H1 (cell line): ENCODE data around the gene TIMELESS. TPM values are rescaled to one million over a fixed set of nuclear protein-coding genes. Genes with fewer than 3 reads are reported as not detected.

Source experiments
- CTCF ChIA-PET: fragments of 300-600 bp; sonication (Branson Sonifier 250); formaldehyde crosslinking; loops from one replicate; lab custom pipeline; 2021; ENCODE audit not compliant: partially characterized antibody; lab: Charles Lee
- POLR2A ChIA-PET: fragments of 300-600 bp; sonication (Branson Sonifier 250); formaldehyde crosslinking; loops from one replicate; lab custom pipeline; 2021; ENCODE audit warnings: inconsistent platforms; ENCODE audit not compliant: partially characterized antibody; lab: Charles Lee
- DNase-seq, 2 experiments: peaks; one replicate each; pipeline versions ENCODE4 v3.0.0 to v3.0.0-alpha.2; 2010 to 2022; ENCODE audit warnings: low spot score in 2 of 2, low read depth in 1 of 2, mixed read lengths in 1 of 2
- FAIRE-seq: peaks from 2 replicates; lab custom pipeline; 2011; peaks lifted over from hg19 to GRCh38; lab: Jason Lieb, UNC
- H2AFZ ChIP-seq: 2 replicates; pipeline ENCODE4 v1.8.1; 2012; ENCODE audit warnings: low read length, inconsistent platforms
- H2AK5ac ChIP-seq: 2 replicates; pipeline ENCODE4 v1.6.1; 2013; ENCODE audit warnings: low read depth, low read length
- H2BK120ac ChIP-seq: replicated peaks from 2 replicates; pipeline ENCODE3; 2013; ENCODE audit warnings: low read depth, low read length, inconsistent platforms
- H2BK12ac ChIP-seq: 2 replicates; pipeline ENCODE4 v1.6.1; 2013; ENCODE audit warnings: low read depth, low read length
- H2BK15ac ChIP-seq: 2 replicates; pipeline ENCODE4 v1.6.1; 2013; ENCODE audit warnings: low read length
- H2BK20ac ChIP-seq: 2 replicates; pipeline ENCODE4 v1.6.1; 2013; ENCODE audit warnings: low read length
- H2BK5ac ChIP-seq: 2 replicates; pipeline ENCODE4 v1.6.1; 2013; ENCODE audit warnings: low read depth, low read length
- H3K14ac ChIP-seq: 2 replicates; pipeline ENCODE4 v1.6.1; 2013; ENCODE audit warnings: inconsistent platforms; ENCODE audit not compliant: insufficient read length
- H3K18ac ChIP-seq: 2 replicates; pipeline ENCODE4 v1.6.1; 2013; ENCODE audit warnings: low read length; ENCODE audit errors: extremely low read depth
- H3K23ac ChIP-seq: 2 replicates; pipeline ENCODE4 v1.6.1; 2013; ENCODE audit warnings: inconsistent platforms; ENCODE audit not compliant: insufficient read length
- H3K23me2 ChIP-seq: 2 replicates; pipeline ENCODE4 v1.6.1; 2013; ENCODE audit warnings: low read depth, low read length
- H3K27ac ChIP-seq: 2 replicates; pipeline ENCODE4 v1.6.1; 2011; ENCODE audit warnings: low read depth, low read length, inconsistent platforms
- H3K27me3 ChIP-seq, 4 experiments: replicated peaks in 1 of 4; 1 replicate in 1 of 4; 2 replicates in 3 of 4; pipeline versions ENCODE4 v1.6.1 to v1.8.1; 2011 to 2013; ENCODE audit warnings: low read length in 3 of 4, mild to moderate bottlenecking in 3 of 4, inconsistent platforms in 2 of 4, mixed read lengths in 2 of 4, moderate library complexity in 1 of 4; ENCODE audit not compliant: control insufficient read depth in 3 of 4, insufficient read depth in 3 of 4; ENCODE audit errors: extremely low read depth in 1 of 4
- H3K36me3 ChIP-seq, 4 experiments: 2 replicates each; pipeline versions ENCODE4 v1.6.1 to v1.8.1; 2011 to 2013; ENCODE audit warnings: mild to moderate bottlenecking in 4 of 4, low read length in 3 of 4, moderate library complexity in 2 of 4, control low read depth in 1 of 4, inconsistent platforms in 1 of 4; ENCODE audit not compliant: insufficient read depth in 4 of 4, control insufficient read depth in 2 of 4
- H3K4ac ChIP-seq: replicated peaks from 2 replicates; pipeline ENCODE3; 2013; ENCODE audit warnings: low read length, low read depth, mixed read lengths, inconsistent platforms; ENCODE audit not compliant: insufficient read length
- H3K4me1 ChIP-seq, 4 experiments: replicated peaks in 1 of 4; 1 replicate in 1 of 4; 2 replicates in 3 of 4; pipeline versions ENCODE4 v1.6.1 to v1.8.1; 2011 to 2013; ENCODE audit warnings: low read length in 3 of 4, inconsistent platforms in 2 of 4, mixed read lengths in 1 of 4; ENCODE audit not compliant: insufficient read depth in 4 of 4, control insufficient read depth in 3 of 4
- H3K4me2 ChIP-seq, 2 experiments: 2 replicates each; pipeline versions ENCODE4 v1.6.1 to v1.8.1; 2011 to 2013; ENCODE audit warnings: low read depth in 2 of 2, low read length in 2 of 2, control low read depth in 1 of 2, inconsistent platforms in 1 of 2, mild to moderate bottlenecking in 1 of 2; ENCODE audit not compliant: insufficient read depth in 1 of 2
- H3K4me3 ChIP-seq, 4 experiments: fragments of 200-600, 300-600 bp in 1 of 4; sonication (generic), shearing (Covaris generic), sonication (Bioruptor Twin) in 1 of 4; 2 replicates each; pipeline versions ENCODE4 v1.5.1 to v1.8.1; 2011 to 2016; ENCODE audit warnings: low read length in 4 of 4, low read depth in 3 of 4, control low read depth in 2 of 4, inconsistent platforms in 2 of 4, mild to moderate bottlenecking in 2 of 4, mixed read lengths in 1 of 4, moderate library complexity in 1 of 4; ENCODE audit not compliant: insufficient read depth in 2 of 4; ENCODE audit errors: extremely low read depth in 1 of 4
- H3K56ac ChIP-seq: replicated peaks from 2 replicates; pipeline ENCODE3; 2013; ENCODE audit warnings: low read depth, mild to moderate bottlenecking, mixed read lengths, low read length, inconsistent platforms; ENCODE audit not compliant: insufficient read length
- H3K79me1 ChIP-seq: 2 replicates; pipeline ENCODE4 v1.6.1; 2013; ENCODE audit warnings: low read depth, low read length, control low read depth
- H3K79me2 ChIP-seq, 2 experiments: 2 replicates each; pipeline versions ENCODE4 v1.6.1 to v1.8.1; 2012 to 2013; ENCODE audit warnings: low read length in 2 of 2, mild to moderate bottlenecking in 2 of 2, inconsistent platforms in 1 of 2; ENCODE audit not compliant: insufficient read depth in 2 of 2, control insufficient read depth in 1 of 2
- H3K9ac ChIP-seq, 4 experiments: replicated peaks in 1 of 4; 1 replicate in 1 of 4; 2 replicates in 3 of 4; pipeline versions ENCODE4 v1.6.1 to v1.8.1; 2011 to 2013; ENCODE audit warnings: low read depth in 3 of 4, low read length in 3 of 4, control low read depth in 2 of 4, mild to moderate bottlenecking in 2 of 4, moderate library complexity in 2 of 4, inconsistent platforms in 1 of 4; ENCODE audit errors: extremely low read depth in 1 of 4
- H3K9me3 ChIP-seq, 2 experiments: 2 replicates each; pipeline versions ENCODE4 v1.6.1 to v1.8.1; 2012 to 2013; ENCODE audit warnings: mild to moderate bottlenecking in 2 of 2, moderate library complexity in 2 of 2, control low read depth in 1 of 2, inconsistent platforms in 1 of 2, low read depth in 1 of 2, low read length in 1 of 2, mixed read lengths in 1 of 2; ENCODE audit not compliant: insufficient read depth in 2 of 2
- H4K20me1 ChIP-seq, 2 experiments: replicated peaks in 1 of 2; 2 replicates each; pipeline versions ENCODE3 to v1.8.1; 2011 to 2013; ENCODE audit warnings: inconsistent platforms in 2 of 2, low read length in 2 of 2, mild to moderate bottlenecking in 1 of 2; ENCODE audit not compliant: insufficient read depth in 2 of 2, control insufficient read depth in 1 of 2
- H4K5ac ChIP-seq: 2 replicates; pipeline ENCODE4 v1.6.1; 2013; ENCODE audit warnings: low read length, low read depth, mixed read lengths, inconsistent platforms; ENCODE audit not compliant: insufficient read length
- H4K8ac ChIP-seq: 2 replicates; pipeline ENCODE4 v1.8.0; 2013; ENCODE audit warnings: mild to moderate bottlenecking, moderate library complexity, low read length, inconsistent platforms; ENCODE audit not compliant: insufficient read depth; ENCODE audit errors: extremely low read depth
- H4K91ac ChIP-seq: replicated peaks from 2 replicates; pipeline ENCODE3; 2013; ENCODE audit warnings: low read length, mixed read lengths, inconsistent platforms; ENCODE audit not compliant: insufficient read length
- BACH1 ChIP-seq: IDR thresholded peaks from 2 replicates; pipeline ENCODE4 v1.6.1; 2012; ENCODE audit warnings: low read length, improper control_type of control experiment
- BCL11A ChIP-seq, 2 experiments: IDR thresholded peaks; one replicate each; pipeline ENCODE4 v1.6.1; 2011; ENCODE audit warnings: low read depth in 2 of 2, low read length in 2 of 2, mild to moderate bottlenecking in 2 of 2
- CBX8 ChIP-seq: fragments of 300-800, 300-1000 bp; sonication (generic); IDR thresholded peaks from 2 replicates; pipeline ENCODE4 v1.7.1; 2016; ENCODE audit warnings: low read depth, low read length, borderline replicate concordance
- CEBPB ChIP-seq: IDR thresholded peaks from 2 replicates; pipeline ENCODE4 v1.6.1; 2012; ENCODE audit warnings: low read depth, low read length
- CREB1 ChIP-seq: IDR thresholded peaks from 2 replicates; pipeline ENCODE4 v1.6.1; 2012; ENCODE audit warnings: inconsistent platforms
- FOSL1 ChIP-seq: IDR thresholded peaks from 2 replicates; pipeline ENCODE4 v1.6.1; 2011; ENCODE audit warnings: mild to moderate bottlenecking, low read depth, low read length, moderate library complexity; ENCODE audit not compliant: insufficient read depth
- GTF2F1 ChIP-seq: IDR thresholded peaks from 2 replicates; pipeline ENCODE4 v1.6.1; 2012; ENCODE audit warnings: low read depth, low read length, improper control_type of control experiment, borderline replicate concordance
- NANOG ChIP-seq: IDR thresholded peaks from 2 replicates; pipeline ENCODE4 v1.6.1; 2011; ENCODE audit warnings: low read length, low read depth, mild to moderate bottlenecking, inconsistent platforms; ENCODE audit not compliant: insufficient read depth, poor library complexity, severe bottlenecking
- SP2 ChIP-seq: IDR thresholded peaks from 2 replicates; pipeline ENCODE4 v1.6.1; 2012; ENCODE audit warnings: mild to moderate bottlenecking, low read length, inconsistent platforms
- TBP ChIP-seq: IDR thresholded peaks from 2 replicates; pipeline ENCODE4 v1.6.1; 2011; ENCODE audit warnings: low read depth, low read length, improper control_type of control experiment
- ZNF274 ChIP-seq: IDR thresholded peaks from 2 replicates; pipeline ENCODE4 v1.7.0; 2012; ENCODE audit warnings: low read length, borderline replicate concordance; ENCODE audit errors: extremely low read depth
- WGBS, 2 experiments: shearing (Covaris generic) in 1 of 2; methylation state at CpG; one replicate each; pipeline versions ENCODE4 v1.1.6 to v1.1.7; 2013 to 2015; ENCODE audit warnings: low lambda C conversion rate in 2 of 2, mixed read lengths in 2 of 2, inconsistent platforms in 1 of 2, low coverage in 1 of 2, missing lambda C conversion rate in 1 of 2; ENCODE audit not compliant: insufficient replicate concordance in 2 of 2, insufficient coverage in 1 of 2, insufficient read length in 1 of 2; ENCODE audit errors: extremely low coverage in 1 of 2, missing lambda C conversion rate in 1 of 2; 5-methylcytosine and 5-hydroxymethylcytosine counted together
- polyA plus RNA-seq, 7 experiments: library from polyadenylated mRNA; depleted of rRNA in 3 of 7; stranded (reverse) in 5 of 7; unstranded in 2 of 7; fragments of >200 nt in 5 of 7; fragments of 200-250 nt in 2 of 7; gene quantifications; 1 replicate in 5 of 7; 2 replicates in 1 of 7; 4 replicates in 1 of 7; pipeline versions ENCODE4 v1.2.1 to v1.2.3, GENCODE V29; 2011 to 2013; ENCODE audit warnings: missing spikeins in 2 of 7, mixed read lengths in 2 of 7
- total RNA-seq: library from RNA; stranded (reverse); fragmentation: NEBNext Ultra II Directional; extraction: Animal tissue kit (Norgen Biotek cat#: 25700); gene quantifications from 2 replicates; pipeline ENCODE4 v1.2.1, GENCODE V29; 2021
- TF ChIP-seq, protein P1 (sequence below), 3 experiments: IDR thresholded peaks; 1 replicate in 2 of 3; 2 replicates in 1 of 3; pipeline versions ENCODE4 v1.5.1 to v1.6.1; 2011; ENCODE audit warnings: low read length in 3 of 3, mild to moderate bottlenecking in 3 of 3, inconsistent platforms in 2 of 3, low read depth in 1 of 3, moderate library complexity in 1 of 3; ENCODE audit not compliant: insufficient read depth in 1 of 3; ENCODE audit errors: control extremely low read depth in 1 of 3

Gene TIMELESS
- total and polyA plus RNA-seq, 2 of the 8 experiments (the other 6 are each of a cell fraction or from before 2014, with no cell fraction given), result 17.1 to 86.7 TPM

DNA sequence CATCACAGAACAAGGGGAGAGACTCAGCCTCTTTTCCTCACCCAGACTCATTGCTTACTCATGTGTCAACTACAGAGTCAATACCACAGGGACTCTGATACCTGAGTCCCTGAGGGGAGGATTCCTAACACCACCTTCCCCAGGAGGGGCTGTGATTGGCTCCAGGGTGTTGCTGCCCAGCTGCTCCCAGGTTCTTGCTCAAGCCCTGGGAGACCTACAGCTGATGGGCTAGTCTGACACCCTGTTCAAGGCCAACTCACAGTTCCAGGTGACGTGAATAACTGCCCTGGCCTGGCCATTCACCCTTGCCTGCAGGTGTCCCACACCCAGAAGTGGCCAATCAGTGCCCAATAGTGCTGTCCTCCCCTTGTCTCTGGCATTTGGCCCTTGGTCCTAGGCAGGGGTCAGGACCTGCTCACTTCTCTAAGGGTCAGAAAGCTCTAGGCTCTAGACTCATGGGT lies 27.8 kb upstream of the TIMELESS start:
- no peak overlapping the region for H4K8ac ChIP-seq
- H2BK15ac ChIP-seq, result no peak overlapping the region
- H2AFZ ChIP-seq, result no peak overlapping the region
- POLR2A ChIA-PET, result interaction anchor here (0.6 to 5.7 kb wide), 6 partner anchors 7 to 115 kb away, joined by 3 to 53 read pairs (median 6); partner anchors contain the start of genes SPRYD4 and TIMELESS
- H3K23ac ChIP-seq, result no peak overlapping the region
- 85% methylated on average over 1 of the region's 1 CpG; no CpG with 5 or more reads in 1 of the 2 experiments for WGBS, 2 experiments
- H3K23me2 ChIP-seq, result no peaks in the 10 kb centered on the region
- H2BK5ac ChIP-seq, result no peak overlapping the region
- no peak overlapping the region for H3K27ac ChIP-seq
- no peak overlapping the region for H3K56ac ChIP-seq
- H3K14ac ChIP-seq, result no peak overlapping the region
- CTCF ChIA-PET, result interaction anchor here (1.1 to 1.5 kb wide), 5 partner anchors 13 to 160 kb away, joined by 3 to 4 read pairs (median 3); partner anchors contain the start of genes CNPY2 and STAT2
- no peak overlapping the region for H2BK120ac ChIP-seq
- H3K4me3 ChIP-seq, result no peak overlapping the region
- H3K4ac ChIP-seq, result no peak overlapping the region
- no peak overlapping the region; a peak in 1 of 7 replicates for H3K9ac ChIP-seq
- H3K27me3 ChIP-seq, result no peaks in the 10 kb centered on the region
- no peak overlapping the region for H3K4me2 ChIP-seq
- no peak overlapping the region for H4K5ac ChIP-seq
- H2BK12ac ChIP-seq, result no peak overlapping the region
- no peak overlapping the region for H2BK20ac ChIP-seq
- H4K20me1 ChIP-seq, result peaks cover 2% of the 10 kb centered on the region in 2 experiments
- no peak overlapping the region for H2AK5ac ChIP-seq
- H3K79me1 ChIP-seq, result peaks cover 6% of the 10 kb centered on the region
- H3K36me3 ChIP-seq, result peaks cover 0 to 10% (median under 1%) of the 10 kb centered on the region in 4 experiments; a peak in 5 of 8 replicates
- H3K9me3 ChIP-seq, result no peaks in the 10 kb centered on the region
- H3K18ac ChIP-seq, result no peak overlapping the region
- H3K4me1 ChIP-seq, result peaks cover 0 to 3% (median 0%) of the 10 kb centered on the region in 4 experiments; a peak in 1 of 7 replicates
- FAIRE-seq, result no peak
- H3K79me2 ChIP-seq, result no peaks in the 10 kb centered on the region; a peak in 1 of 4 replicates
- no peak overlapping the region for H4K91ac ChIP-seq
- no peak for DNase-seq
- TF ChIP-seq CREB1, result no peak
- TF ChIP-seq, protein P1, sequence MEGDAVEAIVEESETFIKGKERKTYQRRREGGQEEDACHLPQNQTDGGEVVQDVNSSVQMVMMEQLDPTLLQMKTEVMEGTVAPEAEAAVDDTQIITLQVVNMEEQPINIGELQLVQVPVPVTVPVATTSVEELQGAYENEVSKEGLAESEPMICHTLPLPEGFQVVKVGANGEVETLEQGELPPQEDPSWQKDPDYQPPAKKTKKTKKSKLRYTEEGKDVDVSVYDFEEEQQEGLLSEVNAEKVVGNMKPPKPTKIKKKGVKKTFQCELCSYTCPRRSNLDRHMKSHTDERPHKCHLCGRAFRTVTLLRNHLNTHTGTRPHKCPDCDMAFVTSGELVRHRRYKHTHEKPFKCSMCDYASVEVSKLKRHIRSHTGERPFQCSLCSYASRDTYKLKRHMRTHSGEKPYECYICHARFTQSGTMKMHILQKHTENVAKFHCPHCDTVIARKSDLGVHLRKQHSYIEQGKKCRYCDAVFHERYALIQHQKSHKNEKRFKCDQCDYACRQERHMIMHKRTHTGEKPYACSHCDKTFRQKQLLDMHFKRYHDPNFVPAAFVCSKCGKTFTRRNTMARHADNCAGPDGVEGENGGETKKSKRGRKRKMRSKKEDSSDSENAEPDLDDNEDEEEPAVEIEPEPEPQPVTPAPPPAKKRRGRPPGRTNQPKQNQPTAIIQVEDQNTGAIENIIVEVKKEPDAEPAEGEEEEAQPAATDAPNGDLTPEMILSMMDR (IDR thresholded peaks at IDR 0.05; ENCODE audit: control extremely low read depth in 1 of 3, insufficient read depth in 1 of 3, low read depth in 1 of 3, low read length in 3 of 3), result no peak
- TF ChIP-seq BACH1, result no peak
- no peak for TF ChIP-seq BCL11A (IDR thresholded peaks at IDR 0.05; ENCODE audit: low read depth in 2 of 2, low read length in 2 of 2)
- no peak for TF ChIP-seq CBX8
- TF ChIP-seq CEBPB, result no peak
- no peak for TF ChIP-seq FOSL1
- TF ChIP-seq TBP, result no peak
- TF ChIP-seq SP2, result no peak
- no peak for TF ChIP-seq ZNF274
- TF ChIP-seq NANOG, result no peak
- no peak for TF ChIP-seq GTF2F1
